Stimulated activated naive CD4-positive, alpha-beta T cell (primary cell): ENCODE results near the gene CCDC167.

Experiments used
- DNase-seq, 6 experiments: peaks; one replicate each; lab custom pipeline; 2025; lab: John Stamatoyannopoulos, UW

Gene CCDC167

DNA sequence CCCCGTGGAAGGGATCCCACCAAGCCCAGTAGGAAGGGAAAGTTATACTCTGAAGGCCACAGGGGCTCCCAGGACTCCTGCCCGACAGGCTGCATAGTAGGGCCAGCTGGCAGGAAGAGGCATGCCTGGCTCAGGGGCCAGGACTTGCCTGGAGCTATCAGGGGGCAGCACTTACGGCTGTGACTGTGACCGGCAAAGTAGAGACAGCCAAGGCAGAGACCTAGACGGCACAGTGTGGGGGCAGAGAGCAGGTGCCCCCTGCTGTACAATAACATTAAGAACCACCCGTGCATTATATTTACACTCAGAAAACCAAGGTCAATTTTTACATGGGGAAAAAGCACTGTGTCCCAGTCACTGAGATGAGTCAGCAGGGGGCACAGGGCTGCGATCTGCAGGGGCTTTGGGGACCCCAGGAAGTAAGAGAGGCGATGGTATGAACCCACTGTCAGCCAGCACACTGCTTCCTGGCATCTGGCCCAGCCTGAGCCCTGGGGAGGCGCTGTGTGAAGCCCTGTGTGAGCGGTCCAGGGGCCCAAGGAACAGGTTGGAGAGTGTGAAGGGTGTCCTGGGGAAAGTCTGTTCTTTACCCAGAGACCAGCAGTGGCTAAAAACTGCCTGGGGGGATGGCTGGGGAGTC is 9.9 kb downstream of the CCDC167 start:
- DNase-seq = no peak

DNA sequence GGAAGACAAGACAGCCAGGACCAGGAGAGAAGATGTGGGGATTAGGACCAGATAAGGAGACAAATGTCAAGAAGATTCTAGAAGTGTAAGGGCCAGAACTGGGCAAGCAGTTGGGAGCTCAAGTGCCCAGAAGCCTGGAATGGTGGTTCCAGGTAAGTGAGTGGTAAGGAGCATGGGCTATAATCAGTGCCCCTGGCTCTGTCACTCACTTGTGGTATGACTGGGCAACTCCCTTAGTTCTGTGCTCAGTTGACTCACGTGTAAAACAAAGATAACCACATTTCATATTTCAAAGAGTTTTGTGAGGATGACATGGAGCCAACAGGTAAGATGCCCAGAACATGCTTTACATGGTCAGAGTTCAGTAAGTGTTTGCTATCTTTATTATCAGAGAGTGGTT is 11.2 kb downstream of the CCDC167 start:
- DNase-seq = no peak

GRCh38 chr6:37487591-37488380 is 11.9 kb downstream of the CCDC167 start:
- no peak for DNase-seq

DNA sequence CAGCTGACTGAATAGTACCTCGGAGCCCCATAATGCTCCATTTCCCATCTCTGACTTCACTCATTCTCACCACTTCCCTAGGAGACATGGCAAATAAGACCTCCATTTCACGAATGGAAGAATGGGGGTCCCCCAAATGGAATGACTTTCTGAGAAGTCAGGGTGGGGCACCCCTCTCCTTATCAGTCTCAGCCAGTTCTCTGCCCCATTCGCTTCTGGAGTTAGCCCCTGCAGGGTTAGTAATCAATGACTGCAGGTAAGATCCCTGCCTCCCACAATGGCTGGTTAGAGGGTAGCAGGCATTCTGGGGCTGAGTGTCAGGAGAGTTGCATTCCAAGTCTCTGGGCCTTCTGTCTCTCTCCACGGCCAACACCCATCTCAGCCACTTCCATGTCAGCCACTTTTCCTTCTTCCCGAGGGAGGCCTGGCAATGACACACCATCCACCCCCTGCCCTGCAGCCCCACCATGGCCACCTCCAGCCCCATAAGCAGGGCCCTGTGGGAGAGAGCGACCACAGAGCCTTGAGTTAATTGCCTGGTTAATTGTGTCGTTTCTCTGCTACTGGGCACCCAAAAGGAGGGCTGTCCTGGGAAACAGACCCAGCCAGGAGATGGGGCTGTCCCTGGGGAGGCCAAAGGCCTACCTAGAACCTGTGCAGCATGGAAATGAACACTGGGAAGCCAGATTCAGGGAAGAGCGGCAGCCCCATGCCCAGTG is 13.4 kb downstream of the CCDC167 start:
- no peak for DNase-seq

DNA sequence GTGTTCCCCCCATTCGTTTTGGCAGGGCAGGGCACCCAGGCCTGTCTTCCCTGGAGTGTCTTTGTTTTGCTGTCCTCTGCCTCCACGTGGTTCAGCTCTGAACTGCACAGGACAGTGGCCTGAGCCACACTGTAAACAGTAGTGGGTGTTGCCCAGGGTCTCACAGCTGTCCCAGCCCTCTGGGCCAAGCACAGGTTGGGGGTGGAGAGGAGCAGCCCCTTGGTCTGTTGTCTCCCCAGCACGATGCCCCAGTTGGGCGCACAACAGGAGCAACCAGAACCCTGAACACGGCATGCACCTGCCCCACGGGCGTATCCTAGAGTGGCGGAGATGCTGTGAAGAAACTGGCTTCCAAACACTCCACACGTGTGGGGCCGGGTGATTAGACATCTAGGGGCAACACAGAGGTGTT is 14.4 kb downstream of the CCDC167 start:
- no peak for DNase-seq

GRCh38 chr6:37484786-37485170 is 14.9 kb downstream of the CCDC167 start:
- no peak for DNase-seq

DNA sequence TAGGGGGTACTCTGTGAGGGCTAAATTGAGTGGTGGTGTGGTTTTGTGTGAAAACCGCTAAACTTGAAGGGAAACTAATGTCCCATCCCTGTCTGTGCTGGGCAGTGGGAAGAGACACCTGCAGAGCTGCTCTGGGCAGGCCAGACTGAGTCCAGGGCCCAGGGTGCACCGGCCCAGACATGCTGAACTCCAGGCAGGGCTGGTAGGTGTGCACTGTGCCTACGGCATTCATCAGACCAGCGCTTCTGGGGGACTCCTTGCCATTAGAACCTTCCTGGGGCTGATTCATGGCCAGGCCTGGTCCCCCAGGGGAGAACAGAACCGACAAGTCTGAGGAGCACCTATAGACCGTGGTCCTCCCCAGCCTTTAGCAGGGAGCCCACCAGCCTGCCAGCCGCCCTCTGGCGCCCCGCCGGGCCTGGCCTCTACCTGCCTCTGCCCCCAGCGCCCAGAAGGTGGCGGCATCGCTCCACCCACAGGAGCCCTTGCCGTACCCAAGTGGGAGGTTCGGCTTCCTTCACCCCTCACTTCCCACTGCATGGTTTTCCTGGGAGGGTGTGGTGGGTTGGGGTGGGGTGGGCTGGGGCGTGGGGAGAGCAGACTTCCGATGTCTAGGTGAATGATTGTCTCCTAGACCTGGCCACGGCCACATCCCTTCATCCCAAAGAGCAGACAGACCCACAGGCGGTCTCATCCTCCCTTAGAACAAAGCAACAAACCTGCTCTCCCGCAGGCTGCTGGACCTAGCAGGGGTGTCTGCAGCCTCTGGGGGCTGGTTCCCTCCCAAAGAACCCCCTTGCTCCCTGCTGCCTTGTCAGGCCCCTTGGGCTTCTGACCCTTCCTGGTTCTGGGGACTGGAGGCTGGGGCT is 15.5 kb downstream of the CCDC167 start:
- peak; percentile 42 to 81 (median 72) for DNase-seq

- DNase-seq = peak in 1 of 6 experiments; percentile 12
These were observed 16.3 kb downstream of the CCDC167 start for GRCh38 chr6:37483252-37483901.

- no peak for DNase-seq
These were observed 17.0 kb downstream of the CCDC167 start for GRCh38 chr6:37482606-37483251.

DNA sequence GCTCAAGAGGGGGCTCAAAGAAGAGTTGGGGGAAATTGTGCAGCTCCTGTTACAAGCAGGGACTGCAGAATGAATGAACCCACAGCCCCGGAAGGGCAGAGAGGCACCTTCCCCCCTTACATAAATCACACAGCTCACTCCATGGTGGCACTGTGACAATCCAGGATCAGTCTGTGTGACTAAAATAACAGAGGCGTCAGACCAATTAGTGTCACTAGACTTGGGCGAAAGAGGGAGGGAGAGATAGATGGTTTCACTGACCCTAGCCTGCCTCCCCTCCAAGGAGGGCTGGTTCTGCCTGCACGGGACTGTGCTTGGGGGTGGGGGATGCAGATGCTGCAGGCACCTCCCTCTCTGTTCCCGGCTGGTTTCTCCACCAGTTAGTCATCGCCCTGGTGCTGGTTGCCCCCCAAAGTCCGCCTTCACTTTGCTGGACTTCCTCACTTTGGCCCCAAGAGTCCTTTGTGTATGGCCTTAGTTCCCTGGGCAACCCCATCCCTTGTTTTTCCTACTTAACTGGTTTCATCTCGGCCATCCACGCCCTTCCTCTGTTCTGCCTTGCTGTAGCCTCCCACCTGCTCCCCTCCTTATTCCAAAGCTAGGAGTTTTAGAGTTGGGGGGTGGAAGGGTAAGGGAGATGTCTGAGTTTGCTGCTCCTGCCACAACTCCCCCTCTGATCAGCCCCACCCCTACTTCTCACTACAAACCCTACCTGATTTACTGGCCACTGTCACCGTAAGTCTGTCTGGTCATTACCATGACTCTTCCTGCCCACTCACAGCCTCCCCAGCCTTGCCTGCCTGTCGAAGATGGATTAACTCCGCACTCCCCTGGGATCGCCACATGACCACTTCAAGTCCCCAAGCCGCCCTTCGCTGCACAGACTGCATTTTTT is 17.7 kb downstream of the CCDC167 start:
- DNase-seq = no peak

DNA sequence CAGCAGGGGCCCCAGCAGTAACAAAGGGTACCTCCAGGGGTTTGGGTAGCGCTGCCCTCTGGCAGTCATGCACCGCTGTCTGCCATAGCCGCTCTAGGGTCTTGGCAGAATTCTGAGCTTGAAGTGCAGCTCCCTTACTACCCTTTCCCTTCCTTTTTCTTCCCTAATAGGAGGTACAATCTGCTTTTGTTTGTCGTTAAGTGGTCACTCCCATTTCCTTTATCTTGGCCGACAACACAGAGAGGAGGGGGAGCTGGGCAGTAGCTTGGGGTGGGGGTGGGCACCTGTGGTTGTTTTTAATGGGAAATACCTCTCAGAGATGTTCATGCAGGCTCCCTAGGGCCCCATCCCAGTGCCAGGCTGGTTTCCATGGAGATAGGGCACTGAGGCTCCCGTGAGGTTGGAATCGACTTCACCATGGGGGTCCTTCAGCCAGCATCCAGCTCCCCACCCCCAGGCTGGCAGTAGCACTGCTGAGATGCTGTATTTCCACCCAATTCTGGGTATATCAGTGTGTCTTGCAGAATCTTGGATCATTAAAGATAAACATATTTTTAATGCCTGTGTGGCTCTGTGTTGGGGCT is 18.6 kb downstream of the CCDC167 start:
- no peak for DNase-seq

GRCh38 chr6:37480118-37480736 is 19.5 kb downstream of the CCDC167 start:
- DNase-seq = no peak

- no peak for DNase-seq
These were observed 20.3 kb downstream of the CCDC167 start for GRCh38 chr6:37479266-37479854.

DNA sequence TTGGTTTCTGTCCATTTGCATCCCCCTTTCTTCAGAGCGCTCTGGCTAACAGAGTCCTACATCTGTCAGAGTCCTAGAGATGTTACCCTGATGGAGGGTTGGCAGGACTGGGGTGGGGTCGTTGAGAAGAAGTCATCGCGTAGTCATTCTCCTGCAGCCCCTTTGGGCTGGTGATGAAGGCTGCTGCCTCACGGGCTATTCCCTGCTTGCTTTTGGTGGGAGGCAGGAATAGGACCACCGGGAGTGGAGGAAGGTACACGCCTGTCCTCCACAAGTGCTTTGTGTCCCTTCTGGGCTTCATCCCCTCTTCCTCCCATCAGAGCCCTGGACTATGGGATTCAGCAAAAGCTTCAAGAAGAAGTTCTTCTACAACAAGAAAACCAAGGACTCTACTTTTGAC is 20.9 kb downstream of the CCDC167 start:
- DNase-seq = no peak

- DNase-seq = no peak
These were observed 21.8 kb downstream of the CCDC167 start for GRCh38 chr6:37477656-37478435.

DNA sequence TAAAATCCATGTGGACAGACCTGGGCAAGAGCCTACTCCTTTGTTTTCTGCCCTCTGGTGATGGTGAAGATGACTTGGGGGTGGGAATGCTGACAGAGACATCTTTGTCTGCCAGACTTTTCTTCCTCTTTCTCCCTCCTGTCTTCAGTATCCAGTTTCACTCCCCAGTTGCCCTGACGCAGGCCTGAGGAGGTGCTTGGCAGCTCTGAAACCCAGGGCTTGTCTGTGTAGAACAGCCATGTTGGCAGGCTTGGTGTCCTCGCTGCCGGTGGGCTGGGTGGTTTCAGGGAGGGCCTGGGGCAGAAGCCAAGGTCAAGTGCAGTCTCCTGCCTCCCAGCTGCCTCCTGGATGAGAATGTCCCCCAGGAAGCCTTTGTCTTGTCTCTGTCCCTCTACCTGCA is 22.5 kb downstream of the CCDC167 start:
- no peak for DNase-seq

DNA sequence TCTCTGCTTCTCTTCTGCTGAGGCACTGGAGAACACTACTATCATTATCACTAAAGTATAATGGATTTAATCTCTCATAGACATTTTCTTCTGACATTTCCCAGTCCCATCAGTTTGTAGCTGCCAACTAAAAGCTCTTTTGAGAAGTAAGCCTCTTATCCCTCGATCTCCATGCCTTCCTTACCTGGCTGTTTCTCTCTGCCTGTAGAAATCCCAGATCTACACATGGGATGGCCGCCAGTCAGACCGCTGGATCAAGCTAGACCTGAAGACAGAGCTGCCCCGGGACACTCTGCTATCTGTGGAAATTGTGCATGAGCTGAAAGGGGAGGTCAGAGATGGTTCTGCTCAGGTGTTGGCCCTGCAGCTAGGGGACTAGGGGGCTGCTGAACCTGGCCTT is 25.4 kb downstream of the CCDC167 start:
- DNase-seq = no peak
